K562 (cell line): ENCODE data around the gene GPR26.

Experiments
- CTCF ChIP-seq, 3 experiments: IDR thresholded peaks in 2 of 3; conservative IDR thresholded peaks in 1 of 3; 2 replicates each; pipeline ENCODE4 v1.5.1; 2011 to 2012; ENCODE audit warnings: low read length in 3 of 3, mild to moderate bottlenecking in 3 of 3, control low read depth in 2 of 3, improper control_type of control experiment in 1 of 3, inconsistent platforms in 1 of 3, low read depth in 1 of 3, mixed read lengths in 1 of 3, moderate library complexity in 1 of 3; ENCODE audit not compliant: insufficient read depth in 2 of 3
- ELK3 ChIP-seq: fragments of 450-650 bp; formaldehyde crosslinking; IDR thresholded peaks from 2 replicates; pipeline ENCODE4 v1.4.0; 2020; ENCODE audit warnings: mild to moderate bottlenecking
- KLF13 ChIP-seq: fragments of 450-650 bp; IDR thresholded peaks from 2 replicates; pipeline ENCODE4 v1.6.1; 2016; ENCODE audit warnings: missing genetic modification characterization, low read depth, mild to moderate bottlenecking, missing compliant biosample characterization, moderate library complexity, borderline replicate concordance
- MLLT1 ChIP-seq, 2 experiments: fragments of 450-650 bp; IDR thresholded peaks; 2 replicates each; pipeline ENCODE4 v1.6.1; 2016
- NFATC3 ChIP-seq: fragments of 450-650 bp; IDR thresholded peaks from 2 replicates; pipeline ENCODE4 v1.6.1; 2017; ENCODE audit warnings: mild to moderate bottlenecking
- TSC22D4 ChIP-seq: fragments of 450-650 bp; IDR thresholded peaks from 2 replicates; pipeline ENCODE4 v1.6.1; 2016; ENCODE audit warnings: missing genetic modification characterization, missing biosample characterization, control low read depth

GRCh38 chr10:123741146-123741545 is 75.0 kb downstream of the GPR26 start:
- no peak for TF ChIP-seq CTCF (IDR thresholded peaks at IDR 0.05 in 2 of 3, conservative IDR thresholded peaks at IDR 0.05 in 1 of 3; ENCODE audit: insufficient read depth in 2 of 3, low read depth in 1 of 3, low read length in 3 of 3)
- no peak for TF ChIP-seq ELK3 (CRISPR knock-in tag)
- no peak for TF ChIP-seq KLF13
- TF ChIP-seq NFATC3, result no peak
- TF ChIP-seq TSC22D4, result no peak
- no peak for TF ChIP-seq MLLT1 (IDR thresholded peaks at IDR 0.05)
